Epithelial cell of proximal tubule (primary cell): Measurements from ENCODE around the gene TEX36. TPM values are rescaled to one million over a fixed set of nuclear protein-coding genes. Genes with fewer than 3 reads are reported as not detected.

Source experiments
- DNase-seq: peaks from one replicate; pipeline ENCODE4 v3.0.0-alpha.2; 2011; ENCODE audit warnings: low read depth
- H3K4me3 ChIP-seq: 2 replicates; pipeline ENCODE4 v1.5.1; 2011; ENCODE audit warnings: low read depth, mild to moderate bottlenecking, low read length
- total RNA-seq: library from RNA; depleted of rRNA; stranded (reverse); fragments of >200 nt; gene quantifications from 2 replicates; pipeline ENCODE4 v1.2.3, GENCODE V29; 2015
- TF ChIP-seq, protein P1 (sequence below): conservative IDR thresholded peaks from 2 replicates; pipeline ENCODE4 v1.5.1; 2012; ENCODE audit warnings: low read depth, mild to moderate bottlenecking, low read length

TEX36 gene
- total RNA-seq, 1 donor from 2014 or later = not detected

DNA sequence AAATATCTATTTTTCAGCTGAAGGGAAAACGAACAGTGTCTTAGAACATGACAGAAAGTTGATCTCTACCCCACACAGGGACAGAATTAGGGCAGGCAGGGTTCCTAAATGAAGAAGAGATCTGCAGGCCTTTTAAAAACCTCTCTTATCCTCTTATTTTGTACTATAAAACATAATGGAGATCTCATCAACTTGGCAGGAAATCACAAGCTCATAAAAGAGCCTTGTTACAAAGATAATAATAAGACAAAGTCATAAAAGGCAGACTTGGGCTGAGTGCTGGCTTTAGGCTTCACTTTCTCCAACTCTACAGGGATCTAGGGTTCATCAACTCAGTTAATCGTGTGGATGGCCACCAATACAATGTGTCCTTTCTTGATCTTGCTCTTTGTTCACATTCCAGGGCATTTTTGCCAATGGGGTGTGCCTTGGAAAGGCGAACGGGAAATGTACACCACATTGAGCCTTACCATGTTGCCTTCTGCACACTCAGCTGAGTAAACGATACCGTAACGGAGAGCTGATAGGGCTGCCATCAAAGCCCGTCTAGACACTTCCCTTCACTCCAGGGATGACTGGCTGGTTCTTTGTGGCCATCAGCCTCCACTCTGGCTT, 7.1 kb upstream of the TEX36 start:
- DNase-seq = no peak
- TF ChIP-seq, protein P1, sequence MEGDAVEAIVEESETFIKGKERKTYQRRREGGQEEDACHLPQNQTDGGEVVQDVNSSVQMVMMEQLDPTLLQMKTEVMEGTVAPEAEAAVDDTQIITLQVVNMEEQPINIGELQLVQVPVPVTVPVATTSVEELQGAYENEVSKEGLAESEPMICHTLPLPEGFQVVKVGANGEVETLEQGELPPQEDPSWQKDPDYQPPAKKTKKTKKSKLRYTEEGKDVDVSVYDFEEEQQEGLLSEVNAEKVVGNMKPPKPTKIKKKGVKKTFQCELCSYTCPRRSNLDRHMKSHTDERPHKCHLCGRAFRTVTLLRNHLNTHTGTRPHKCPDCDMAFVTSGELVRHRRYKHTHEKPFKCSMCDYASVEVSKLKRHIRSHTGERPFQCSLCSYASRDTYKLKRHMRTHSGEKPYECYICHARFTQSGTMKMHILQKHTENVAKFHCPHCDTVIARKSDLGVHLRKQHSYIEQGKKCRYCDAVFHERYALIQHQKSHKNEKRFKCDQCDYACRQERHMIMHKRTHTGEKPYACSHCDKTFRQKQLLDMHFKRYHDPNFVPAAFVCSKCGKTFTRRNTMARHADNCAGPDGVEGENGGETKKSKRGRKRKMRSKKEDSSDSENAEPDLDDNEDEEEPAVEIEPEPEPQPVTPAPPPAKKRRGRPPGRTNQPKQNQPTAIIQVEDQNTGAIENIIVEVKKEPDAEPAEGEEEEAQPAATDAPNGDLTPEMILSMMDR = no peak

DNA sequence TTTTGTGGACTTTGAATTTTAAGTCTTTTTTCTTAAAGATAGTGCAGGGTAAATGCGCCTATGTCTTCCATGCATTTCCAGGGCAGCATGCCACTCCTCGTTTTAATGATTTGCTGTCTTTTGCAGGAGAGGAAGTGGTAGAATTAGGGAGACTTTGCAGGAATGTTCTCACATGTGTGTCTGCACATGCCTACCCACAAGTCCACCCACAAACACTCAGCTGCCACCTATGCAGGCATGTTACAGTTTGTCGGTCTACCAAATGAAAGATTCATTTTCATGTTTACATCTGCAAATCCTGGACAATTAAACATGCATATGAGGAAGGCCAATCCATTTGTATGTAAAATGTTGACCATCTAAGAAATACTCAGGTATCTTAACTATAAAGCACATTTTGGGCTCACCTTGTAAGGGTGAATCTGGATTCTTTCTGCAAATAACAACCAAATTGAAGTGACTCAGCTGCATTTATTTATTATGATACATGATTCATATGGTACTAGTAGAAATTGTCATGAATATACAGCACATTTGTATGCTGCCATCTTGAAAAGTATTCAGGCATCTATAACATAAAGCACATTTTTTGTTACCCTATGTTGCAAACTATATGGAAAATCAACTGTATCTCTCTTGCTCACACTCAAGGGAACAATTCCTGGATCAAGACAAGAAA, 4.7 kb upstream of the TEX36 start:
- DNase-seq = no peak
- TF ChIP-seq, protein P1 = no peak
- no peak overlapping the region for H3K4me3 ChIP-seq

More for the DNA sequence above, 7.1 kb upstream of the TEX36 start:
- no peak overlapping the region for H3K4me3 ChIP-seq

DNA sequence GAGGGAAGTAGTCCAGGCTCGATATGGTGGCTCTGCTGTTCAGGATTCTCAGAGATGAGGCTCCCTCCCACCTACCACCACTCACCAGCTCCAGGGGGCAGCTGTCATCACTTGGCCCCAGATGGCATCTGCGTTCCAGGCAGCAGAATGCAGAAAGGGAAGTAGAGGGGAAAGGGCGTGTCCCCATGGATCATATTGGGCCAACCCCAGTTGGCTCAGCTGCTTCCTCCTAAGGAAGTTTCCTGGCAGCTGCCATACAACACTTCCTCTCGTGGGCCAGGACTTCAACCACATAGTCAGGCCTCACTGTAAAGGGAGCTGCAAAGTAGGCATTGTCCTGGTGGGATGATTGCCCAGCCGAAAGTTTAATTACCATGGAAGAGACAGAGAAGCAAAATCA, 1.6 kb upstream of the TEX36 start:
- no peak overlapping the region for H3K4me3 ChIP-seq
- DNase-seq = no peak
- TF ChIP-seq, protein P1 = no peak

DNA sequence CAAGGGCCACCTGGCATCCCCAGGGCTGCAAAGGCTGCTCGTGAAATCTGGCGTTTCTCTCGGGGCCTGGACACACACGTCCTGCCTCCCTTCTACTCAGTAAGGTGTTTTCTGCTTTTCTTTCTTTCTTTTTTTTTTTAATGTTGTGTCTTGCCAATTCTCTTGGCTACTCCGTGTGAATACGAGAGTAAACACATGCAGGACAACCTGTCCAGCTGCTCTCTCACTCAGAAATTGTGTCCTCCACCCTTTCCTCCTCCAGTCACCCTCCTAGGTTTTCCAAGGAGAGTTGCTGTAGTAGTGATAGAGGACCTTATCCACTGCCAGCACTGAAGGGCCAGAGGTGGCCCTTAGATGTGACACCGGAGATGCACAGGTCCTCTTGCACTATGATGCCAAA, 858 bp upstream of the TEX36 start:
- no peak for DNase-seq
- TF ChIP-seq, protein P1 = no peak
- H3K4me3 ChIP-seq = no peak overlapping the region

DNA sequence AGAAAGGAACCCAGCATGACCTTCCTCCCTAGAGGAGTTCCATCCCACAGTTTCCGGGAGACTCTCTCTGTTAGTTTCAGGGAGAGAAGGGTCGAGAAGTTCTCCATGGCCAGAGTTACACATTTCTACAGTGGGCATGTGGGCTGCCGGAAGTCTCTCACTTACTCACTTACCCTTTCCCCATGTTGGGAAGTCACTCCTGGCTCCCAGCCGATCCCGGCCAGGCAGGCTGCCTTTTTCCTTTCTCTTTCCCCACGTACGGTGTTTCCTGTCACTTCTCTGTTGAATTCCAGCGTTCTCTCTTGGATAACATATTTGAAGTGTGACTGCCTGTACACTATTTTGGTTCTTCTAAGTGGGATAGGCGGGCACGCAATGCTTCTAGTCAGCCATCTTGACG, 3.5 kb downstream of the TEX36 start:
- no peak overlapping the region for H3K4me3 ChIP-seq
- TF ChIP-seq, protein P1 = no peak
- no peak for DNase-seq

DNA sequence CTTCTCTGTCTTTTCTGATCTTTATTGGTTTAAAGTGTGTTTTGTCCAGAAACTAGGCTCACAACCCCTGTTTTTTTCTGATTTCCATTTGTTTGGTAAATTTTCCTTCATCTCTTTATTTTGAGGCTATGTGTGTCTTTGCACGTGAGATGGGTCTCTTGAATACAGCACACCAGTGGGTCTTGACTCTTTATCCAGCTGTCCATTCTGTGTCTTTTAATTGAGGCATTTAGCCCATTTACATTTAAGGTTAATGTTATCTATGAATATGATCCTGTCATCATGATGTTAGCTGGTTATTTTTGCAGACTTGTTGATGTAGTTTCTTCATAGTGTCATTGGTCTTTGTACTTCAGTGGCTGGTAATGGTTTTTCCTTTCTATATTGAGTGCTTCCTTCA, 10.1 kb downstream of the TEX36 start:
- H3K4me3 ChIP-seq = no peak overlapping the region
- DNase-seq = no peak
- TF ChIP-seq, protein P1 = no peak

DNA sequence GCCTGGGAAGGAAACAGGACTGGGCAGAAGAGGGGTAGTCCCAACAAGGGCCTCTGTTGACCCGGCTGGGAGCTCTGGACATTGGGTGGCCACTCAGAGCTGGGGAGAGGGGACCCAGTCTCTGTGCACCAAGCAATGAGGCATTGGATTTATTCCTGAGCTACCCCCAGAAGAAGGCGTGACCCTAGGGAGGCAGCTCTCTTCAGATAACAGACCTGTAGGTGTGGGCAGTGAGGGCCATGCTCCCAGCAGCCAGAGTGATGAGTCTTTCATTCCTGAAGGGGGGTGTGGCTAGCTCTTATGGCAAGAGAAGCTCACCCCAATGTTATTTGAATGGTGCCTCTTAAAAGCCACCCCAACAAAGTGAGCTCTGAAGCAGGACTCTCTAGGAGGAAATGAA, 20.4 kb downstream of the TEX36 start:
- no peak for DNase-seq
- H3K4me3 ChIP-seq = no peak overlapping the region
- TF ChIP-seq, protein P1 = no peak
